Activated CD4-positive, alpha-beta T cell treated with anti-CD3 and anti-CD28 coated beads for 1 hour (primary cell): ENCODE data around the gene PKP4.

ENCODE experiments used
- DNase-seq: peaks from one replicate; pipeline ENCODE4 v3.0.0-alpha.2; 2020

The PKP4 gene

DNA sequence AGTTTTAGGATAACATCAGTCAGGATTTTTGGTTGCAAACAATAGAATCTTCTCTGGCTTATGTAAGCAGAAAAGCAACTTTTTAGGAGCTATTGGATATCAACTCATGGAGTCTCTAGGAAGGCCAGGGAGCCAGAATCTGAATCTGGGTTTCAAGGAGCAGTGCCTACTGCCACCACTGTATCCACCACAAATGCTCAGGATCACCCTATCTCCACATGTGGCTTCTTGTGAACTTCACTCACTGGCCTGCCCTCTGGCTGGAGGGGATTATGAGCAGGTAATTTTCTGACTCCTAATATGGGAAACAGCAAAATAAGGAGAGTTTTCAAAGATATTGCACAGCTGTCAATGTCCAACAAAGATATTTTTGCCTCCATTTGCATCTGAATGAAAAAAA is 142.9 kb downstream of the PKP4 start:
- no peak for DNase-seq

DNA sequence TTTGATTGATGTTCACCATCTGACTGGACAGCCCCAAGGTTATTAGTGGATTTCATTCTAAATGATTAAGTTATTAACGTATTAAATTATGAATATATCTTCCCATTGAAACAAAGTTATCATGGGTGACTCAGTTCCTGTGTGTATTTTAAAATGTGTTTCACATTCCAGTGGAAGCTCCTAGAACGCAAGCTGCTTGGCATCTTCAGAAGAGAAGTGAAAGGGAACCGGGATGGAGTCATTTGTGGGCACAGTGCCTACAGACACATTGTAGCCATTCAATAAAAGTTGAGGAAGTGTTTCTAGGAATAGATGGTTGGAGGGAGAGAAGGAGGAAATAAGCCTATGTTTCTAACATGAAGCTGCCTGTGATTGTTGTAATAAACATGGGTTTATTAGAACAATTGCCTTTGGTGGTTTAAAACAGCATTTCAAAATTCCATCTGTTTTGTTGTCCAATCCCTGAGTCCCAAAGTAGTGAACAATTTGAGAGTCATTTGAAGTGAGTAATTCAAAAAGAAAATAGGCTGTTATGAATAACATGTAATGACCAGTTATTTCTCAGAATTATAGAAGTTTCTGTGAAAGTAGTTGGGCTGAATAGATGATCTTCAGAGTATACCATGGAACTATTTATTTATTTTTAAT is 143.5 kb downstream of the PKP4 start:
- DNase-seq: no peak

DNA sequence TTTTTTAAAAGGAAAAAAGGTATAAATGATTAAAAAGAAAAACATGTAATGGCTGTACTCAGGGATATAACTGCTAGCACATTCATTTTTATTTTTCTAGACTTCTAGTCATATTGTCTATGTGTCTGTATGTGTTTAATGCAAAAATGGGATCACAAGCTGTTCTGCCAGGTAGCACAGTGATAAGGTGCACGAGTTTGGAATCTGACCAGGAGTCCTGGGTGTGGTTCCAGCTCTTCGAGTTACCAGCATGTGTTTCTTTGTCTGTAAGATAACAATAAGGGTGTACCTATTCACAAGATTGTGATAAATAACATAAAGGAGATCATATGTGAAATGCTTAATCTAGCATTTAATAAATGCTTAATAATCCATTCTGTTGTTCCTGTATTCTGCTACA is 145.3 kb downstream of the PKP4 start:
- no peak for DNase-seq

DNA sequence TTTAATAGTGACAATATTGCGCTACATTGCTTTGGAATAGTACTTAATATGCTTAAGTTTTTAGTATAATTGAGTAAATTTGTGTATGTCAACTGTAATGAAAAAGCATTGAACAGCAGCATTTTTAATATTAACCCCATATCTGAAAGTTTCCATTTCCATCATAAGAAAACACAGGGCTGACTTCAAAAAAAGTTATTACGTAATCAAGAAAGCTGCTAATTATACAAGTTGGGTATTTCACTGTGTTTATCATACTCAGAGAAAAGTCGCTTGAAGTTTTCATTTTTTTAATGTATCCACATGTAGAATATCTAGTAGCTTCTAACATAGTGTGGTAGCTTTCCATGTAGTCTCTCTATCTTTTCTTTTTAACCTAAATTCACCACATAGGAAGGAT is 146.5 kb downstream of the PKP4 start:
- no peak for DNase-seq

GRCh38 chr2:158603986-158604385 is 147.2 kb downstream of the PKP4 start:
- DNase-seq: no peak

GRCh38 chr2:158610059-158610458 is 153.3 kb downstream of the PKP4 start:
- no peak for DNase-seq

GRCh38 chr2:158616480-158617000 is 159.8 kb downstream of the PKP4 start:
- no peak for DNase-seq

DNA sequence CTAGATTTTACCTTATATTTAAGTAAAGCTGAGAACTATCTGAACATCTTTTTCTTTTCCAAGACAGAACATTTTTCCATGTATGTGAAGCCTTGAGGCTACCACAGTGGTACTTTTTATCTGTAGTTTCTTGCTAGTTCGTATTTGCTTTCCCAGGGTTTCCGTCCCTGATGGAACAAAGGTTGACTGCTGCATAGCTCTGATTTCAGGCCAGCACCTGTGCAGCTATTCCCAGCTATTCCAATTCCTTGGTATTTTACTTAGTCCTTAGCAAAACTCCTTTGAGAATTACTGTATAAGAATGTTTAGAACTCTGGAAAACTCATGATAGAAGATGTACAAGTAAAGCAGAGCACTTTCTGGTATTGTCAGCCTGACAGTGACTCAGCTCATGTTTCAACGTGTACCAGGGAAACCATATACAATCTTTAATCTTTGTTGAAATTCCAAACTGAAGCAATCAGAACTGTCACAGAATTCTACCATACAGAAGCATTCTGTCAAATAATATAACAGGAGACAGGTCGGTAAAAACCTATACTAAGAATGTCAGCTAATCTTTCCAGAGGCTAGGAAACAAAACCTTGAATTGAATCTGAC is 162.2 kb downstream of the PKP4 start:
- DNase-seq: no peak

DNA sequence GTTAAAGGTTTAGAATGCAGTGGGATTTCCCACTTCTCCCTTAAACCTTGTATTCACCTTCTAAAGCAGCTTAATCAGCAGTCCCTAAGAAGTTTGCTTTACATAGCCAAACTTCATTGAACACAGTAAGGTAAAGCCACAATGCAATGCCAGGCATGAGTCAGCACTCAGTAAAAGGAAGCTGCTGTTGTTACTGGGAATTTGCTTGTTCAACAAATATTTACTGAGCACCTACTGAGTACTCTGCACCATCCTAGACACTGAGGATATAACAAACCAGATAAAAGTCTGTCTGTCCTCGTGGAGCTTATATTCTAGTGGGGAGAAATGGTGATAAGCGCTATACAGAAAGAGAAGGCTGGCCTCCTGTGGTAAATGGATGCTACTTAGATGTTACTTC is 162.7 kb downstream of the PKP4 start:
- DNase-seq: no peak

- DNase-seq: no peak
These were observed 163.9 kb downstream of the PKP4 start for GRCh38 chr2:158620656-158621055.

GRCh38 chr2:158624071-158624667 is 167.4 kb downstream of the PKP4 start:
- no peak for DNase-seq

- no peak for DNase-seq
These were observed 168.2 kb downstream of the PKP4 start for GRCh38 chr2:158624961-158625360.

DNA sequence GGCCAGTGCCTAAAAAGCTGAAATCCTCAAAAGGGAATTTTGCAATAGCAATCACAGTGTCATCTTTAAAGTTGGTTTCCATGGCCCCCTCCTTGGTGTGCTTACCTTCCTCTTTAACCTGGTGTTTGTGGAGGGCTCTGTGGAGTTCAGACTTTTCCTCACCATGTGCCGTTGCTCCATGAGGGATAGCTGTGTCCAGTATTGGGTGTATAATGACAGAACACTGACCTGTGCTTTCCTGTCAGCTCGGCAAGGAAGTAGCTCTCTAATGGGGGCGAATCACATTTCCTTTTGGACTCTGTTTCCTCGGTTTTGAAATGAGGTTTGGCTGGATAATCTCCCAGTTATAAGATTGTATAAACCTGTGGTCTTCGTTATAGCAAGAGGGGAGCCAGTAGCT is 172.4 kb downstream of the PKP4 start:
- DNase-seq: no peak

DNA sequence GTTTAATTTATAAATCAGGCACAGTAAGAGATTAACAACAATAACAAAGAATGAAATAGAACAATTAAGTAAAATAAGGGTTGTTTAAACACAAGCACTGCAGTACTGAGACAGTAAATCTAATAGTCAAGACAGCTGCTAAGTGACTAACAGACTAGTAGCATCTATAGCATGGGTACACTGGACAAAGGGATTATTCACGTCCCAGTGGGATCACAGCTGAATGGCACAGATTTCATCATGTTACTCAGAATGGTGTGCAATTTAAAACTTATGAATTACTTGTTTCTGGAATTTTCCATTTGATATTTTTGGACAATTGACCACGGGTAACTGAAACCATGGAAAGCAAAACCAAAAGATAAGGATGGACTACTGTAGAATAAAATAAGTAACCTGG is 176.5 kb downstream of the PKP4 start:
- no peak for DNase-seq

DNA sequence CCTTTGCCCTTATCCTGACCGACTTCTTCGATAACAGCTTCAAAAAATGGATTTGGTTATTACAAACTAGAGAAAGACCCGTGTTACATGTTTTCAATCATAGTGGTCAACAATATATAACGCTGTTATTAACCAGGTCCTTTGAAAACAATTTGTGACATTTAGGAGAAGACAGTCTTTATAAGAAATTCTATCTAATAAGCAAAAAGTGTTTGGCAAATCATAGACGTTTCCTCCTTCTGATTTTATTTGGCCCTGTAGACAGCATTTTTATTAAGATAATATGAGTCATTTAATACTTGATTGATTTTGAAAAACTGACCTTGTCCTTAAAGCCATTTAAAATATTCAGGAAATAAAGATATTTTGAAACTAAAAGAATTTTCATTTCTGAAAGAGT is 177.9 kb downstream of the PKP4 start:
- no peak for DNase-seq

- no peak for DNase-seq
These were observed 179.3 kb downstream of the PKP4 start for GRCh38 chr2:158635961-158636601.

GRCh38 chr2:158637357-158637756 is 180.6 kb downstream of the PKP4 start:
- no peak for DNase-seq

GRCh38 chr2:158644139-158644538 is 187.4 kb downstream of the PKP4 start:
- no peak for DNase-seq

- DNase-seq: no peak
These were observed 188.5 kb downstream of the PKP4 start for GRCh38 chr2:158645299-158645698.

GRCh38 chr2:158647436-158648231 is 190.9 kb downstream of the PKP4 start:
- no peak for DNase-seq

DNA sequence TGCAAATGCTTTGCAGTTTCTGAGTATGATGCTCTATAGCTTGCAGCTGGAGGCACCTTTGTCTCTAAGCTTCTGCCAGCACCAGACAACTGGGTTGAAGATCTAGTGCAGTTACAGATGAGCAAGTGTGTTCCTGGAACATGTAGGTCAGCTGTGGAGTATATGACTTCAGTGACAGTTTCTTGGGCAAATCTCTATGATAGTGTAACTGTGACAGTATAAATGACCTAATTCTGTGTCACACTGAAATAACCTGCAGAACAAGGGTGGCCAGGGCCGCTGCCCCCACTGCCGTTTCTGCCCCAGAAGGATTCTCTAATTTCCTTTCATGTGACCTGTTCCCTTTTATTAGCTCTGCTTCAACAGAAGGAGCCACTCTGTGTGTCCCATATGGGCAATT is 193.1 kb downstream of the PKP4 start:
- DNase-seq: no peak

- DNase-seq: no peak
These were observed 194.1 kb downstream of the PKP4 start for GRCh38 chr2:158650646-158651357.
